ENCODE measurements around the gene SLC15A2.

SLC15A2 gene

GRCh38 chr3:121989943-121990342 lies 95.7 kb downstream of the SLC15A2 start:
- TF ChIP-seq EZH2 (IDR thresholded peaks at IDR 0.05; ENCODE audit: borderline replicate concordance, low read length) (no peak), CTCF (IDR thresholded peaks at IDR 0.05; ENCODE audit: low read length) (peak; percentile 24; the same call in 1 of the 2 replicates)
- no peak overlapping the region for H3K9ac ChIP-seq (ENCODE audit: low read length)
- no peaks in the 10 kb centered on the region for H3K9me2 ChIP-seq (ENCODE audit: low read depth, low read length)
- no peaks in the 10 kb centered on the region for H3K79me2 ChIP-seq (ENCODE audit: insufficient read depth, low read length)
- no peak overlapping the region for H3K4me2 ChIP-seq (ENCODE audit: low read length)
- no peaks in the 10 kb centered on the region; the same call in 1 of the 2 replicates for H3F3A ChIP-seq (ENCODE audit: insufficient read depth, low read length)
- no peaks in the 10 kb centered on the region for H4K20me1 ChIP-seq (ENCODE audit: insufficient read depth, low read length)
- H3K4me1 ChIP-seq (ENCODE audit: insufficient read depth, low read length, severe bottlenecking): peaks cover 64% of the 10 kb centered on the region
- H3K36me3 ChIP-seq (ENCODE audit: insufficient read depth, low read length): peaks cover 4% of the 10 kb centered on the region; the same call in 1 of the 2 replicates
- no peak overlapping the region for H3K4me3 ChIP-seq (ENCODE audit: low read depth, low read length, poor library complexity, severe bottlenecking)
- H3K27me3 ChIP-seq (ENCODE audit: insufficient read depth, low read length): no peaks in the 10 kb centered on the region
- H3K9me3 ChIP-seq (ENCODE audit: low read length): no peaks in the 10 kb centered on the region
- H3K27ac ChIP-seq (ENCODE audit: low read depth, low read length, poor library complexity, severe bottlenecking): no peak overlapping the region
- no peak overlapping the region for H2AFZ ChIP-seq (ENCODE audit: low read length)

GRCh38 chr3:121992601-121993560 lies 98.7 kb downstream of the SLC15A2 start:
- Histone ChIP-seq H3K4me2 (ENCODE audit: low read length) (peak overlapping the region; percentile 68), H3K27me3 (ENCODE audit: insufficient read depth, low read length) (no peaks in the 10 kb centered on the region), H3K9me2 (ENCODE audit: low read depth, low read length) (no peaks in the 10 kb centered on the region), H3F3A (ENCODE audit: insufficient read depth, low read length) (no peaks in the 10 kb centered on the region; the same call in 1 of the 2 replicates), H3K9ac (ENCODE audit: low read length) (peak overlapping the region; percentile 70), H4K20me1 (ENCODE audit: insufficient read depth, low read length) (no peaks in the 10 kb centered on the region), H3K27ac (ENCODE audit: low read depth, low read length, poor library complexity, severe bottlenecking) (peak overlapping the region; percentile 95), H3K79me2 (ENCODE audit: insufficient read depth, low read length) (no peaks in the 10 kb centered on the region), H3K4me3 (ENCODE audit: low read depth, low read length, poor library complexity, severe bottlenecking) (peak overlapping the region; percentile 57), H3K4me1 (ENCODE audit: insufficient read depth, low read length, severe bottlenecking) (peaks cover 82% of the 10 kb centered on the region), H3K9me3 (ENCODE audit: low read length) (no peaks in the 10 kb centered on the region), H3K36me3 (ENCODE audit: insufficient read depth, low read length) (no peaks in the 10 kb centered on the region; the same call in 1 of the 2 replicates), H2AFZ (ENCODE audit: low read length) (no peak overlapping the region)
- no peak for TF ChIP-seq CTCF (IDR thresholded peaks at IDR 0.05; ENCODE audit: low read length)
- TF ChIP-seq EZH2 (IDR thresholded peaks at IDR 0.05; ENCODE audit: borderline replicate concordance, low read length): no peak

Data from OCI-LY1 (cell line).